Suprapubic skin (tissue), 3 donors: ENCODE measurements around the gene RPA1.

Source experiments
- CTCF ChIP-seq, 2 donors: fragments of 200-600 bp in 1 of 2; fragments of 450-650 bp in 1 of 2; sonication (generic) in 1 of 2; IDR thresholded peaks; one replicate each; pipeline ENCODE4 v1.5.1; 2016 to 2019; ENCODE audit warnings: antibody characterized with exemption in 2 of 2, mild to moderate bottlenecking in 1 of 2, moderate library complexity in 1 of 2
- EP300 ChIP-seq: sonication (generic); formaldehyde crosslinking; IDR thresholded peaks from one replicate; pipeline ENCODE4 v1.6.1; 2017; ENCODE audit warnings: antibody characterized with exemption
- POLR2A ChIP-seq, 2 donors: fragments of 450-650 bp; IDR thresholded peaks; one replicate each; pipeline ENCODE4 v1.6.1; 2017; ENCODE audit warnings: antibody characterized with exemption in 2 of 2, mild to moderate bottlenecking in 2 of 2, moderate library complexity in 2 of 2

DNA sequence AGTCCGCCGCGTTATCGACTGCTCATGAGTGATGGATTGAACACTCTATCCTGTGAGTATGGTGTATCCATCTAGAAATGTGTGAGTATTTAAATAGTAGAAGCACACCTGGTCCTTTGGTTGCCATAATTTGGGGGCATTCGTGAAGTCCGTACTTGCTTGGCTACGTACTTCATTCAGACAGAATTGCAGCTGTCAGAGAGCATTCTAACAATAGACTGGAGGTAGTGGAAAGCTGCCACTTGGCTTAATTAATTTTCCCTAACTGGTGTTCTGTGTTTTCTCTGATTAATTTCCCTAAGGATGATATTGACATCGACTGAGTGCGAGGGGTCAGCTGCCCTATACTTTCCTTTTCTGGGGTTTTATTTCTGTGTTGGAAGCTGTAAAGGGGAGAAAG is 14.1 kb downstream of the RPA1 start:
- TF ChIP-seq CTCF (IDR thresholded peaks at IDR 0.05) (no peak), POLR2A (IDR thresholded peaks at IDR 0.05) (no peak), EP300 (no peak)
